Osteoblast (primary cell): ENCODE results near the gene KCNJ2. TPM values are rescaled to one million over a fixed set of nuclear protein-coding genes. Genes with fewer than 3 reads are reported as not detected.
A peak's percentile ranks its signal among the peaks of the same experiment; 100 is the strongest.

Experiments
- DNase-seq: peaks from one replicate; pipeline ENCODE4 v3.0.0; 2011; ENCODE audit warnings: low spot score, mixed read lengths; ENCODE audit not compliant: insufficient read length; ENCODE audit errors: missing footprints
- H2AFZ ChIP-seq: 2 replicates; pipeline ENCODE4 v1.6.0; 2011; ENCODE audit warnings: mild to moderate bottlenecking, low read length
- H3K27ac ChIP-seq: 2 replicates; pipeline ENCODE4 v1.5.1; 2011; ENCODE audit warnings: mild to moderate bottlenecking, low read depth, low read length, moderate library complexity
- H3K27me3 ChIP-seq: 2 replicates; pipeline ENCODE4 v1.6.0; 2012; ENCODE audit warnings: mild to moderate bottlenecking, control low read depth, inconsistent platforms, low read length, moderate library complexity; ENCODE audit not compliant: insufficient read depth
- H3K36me3 ChIP-seq: 2 replicates; pipeline ENCODE4 v1.5.1; 2011; ENCODE audit warnings: mild to moderate bottlenecking, low read length, control low read depth, moderate library complexity; ENCODE audit not compliant: insufficient read depth
- H3K4me1 ChIP-seq: 2 replicates; pipeline ENCODE4 v1.5.1; 2011; ENCODE audit warnings: mild to moderate bottlenecking, low read length, control low read depth, moderate library complexity; ENCODE audit not compliant: insufficient read depth
- H3K4me2 ChIP-seq: 2 replicates; pipeline ENCODE4 v1.6.0; 2011; ENCODE audit warnings: mild to moderate bottlenecking, low read length; ENCODE audit not compliant: insufficient read depth
- H3K4me3 ChIP-seq: fragments of 200-600 bp; sonication (generic); 3 replicates; pipeline ENCODE4 v1.5.1; 2012; ENCODE audit warnings: mild to moderate bottlenecking, low read length, inconsistent platforms; ENCODE audit not compliant: insufficient read depth
- H3K79me2 ChIP-seq: 2 replicates; pipeline ENCODE4 v1.6.0; 2012; ENCODE audit warnings: mild to moderate bottlenecking, low read length, control low read depth, inconsistent platforms; ENCODE audit not compliant: insufficient read depth
- H3K9me3 ChIP-seq: 2 replicates; pipeline ENCODE4 v1.5.1; 2011; ENCODE audit warnings: low read depth, low read length, control low read depth
- H4K20me1 ChIP-seq: 2 replicates; pipeline ENCODE4 v1.6.0; 2012; ENCODE audit warnings: mild to moderate bottlenecking, low read length, control low read depth; ENCODE audit not compliant: insufficient read depth
- total RNA-seq: library from RNA; depleted of rRNA; stranded (reverse); fragments of >200 nt; gene quantifications from 2 replicates; pipeline ENCODE4 v1.2.3, GENCODE V29; 2012
- TF ChIP-seq, protein P1 (sequence below): IDR thresholded peaks from 2 replicates; pipeline ENCODE4 v1.5.1; 2011; ENCODE audit warnings: mild to moderate bottlenecking, low read depth, low read length, moderate library complexity; ENCODE audit errors: extremely low read depth

The KCNJ2 gene
- total RNA-seq, 1 donor: 5.1 TPM

DNA sequence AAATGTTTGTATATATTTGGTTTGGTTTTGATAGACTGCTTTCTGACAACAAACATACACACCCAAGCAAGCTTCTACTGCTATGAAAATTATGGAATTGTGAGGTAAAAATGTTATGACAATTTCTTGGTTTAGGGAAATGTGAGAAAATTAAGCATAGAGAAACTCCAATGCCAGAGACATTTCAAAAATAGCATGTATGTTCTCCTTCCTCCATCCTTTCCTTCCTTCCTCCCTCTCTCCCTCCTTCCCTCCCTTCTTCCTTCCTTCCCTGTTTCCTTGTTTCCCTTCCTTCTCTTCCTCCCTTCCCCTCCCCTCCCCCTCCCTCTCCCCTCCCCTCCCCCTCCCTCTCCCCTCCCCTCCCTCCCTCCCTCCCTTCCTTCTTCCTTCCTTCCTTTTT is 14.9 kb downstream of the KCNJ2 start:
- Histone ChIP-seq H3K4me2 (no peak overlapping the region), H2AFZ (no peak overlapping the region), H3K36me3 (no peaks in the 10 kb centered on the region), H3K27me3 (no peaks in the 10 kb centered on the region), H3K4me1 (no peaks in the 10 kb centered on the region), H3K9me3 (no peaks in the 10 kb centered on the region), H3K4me3 (no peak overlapping the region), H4K20me1 (no peaks in the 10 kb centered on the region), H3K27ac (no peak overlapping the region), H3K79me2 (no peaks in the 10 kb centered on the region)
- DNase-seq: no peak
- TF ChIP-seq, protein P1, sequence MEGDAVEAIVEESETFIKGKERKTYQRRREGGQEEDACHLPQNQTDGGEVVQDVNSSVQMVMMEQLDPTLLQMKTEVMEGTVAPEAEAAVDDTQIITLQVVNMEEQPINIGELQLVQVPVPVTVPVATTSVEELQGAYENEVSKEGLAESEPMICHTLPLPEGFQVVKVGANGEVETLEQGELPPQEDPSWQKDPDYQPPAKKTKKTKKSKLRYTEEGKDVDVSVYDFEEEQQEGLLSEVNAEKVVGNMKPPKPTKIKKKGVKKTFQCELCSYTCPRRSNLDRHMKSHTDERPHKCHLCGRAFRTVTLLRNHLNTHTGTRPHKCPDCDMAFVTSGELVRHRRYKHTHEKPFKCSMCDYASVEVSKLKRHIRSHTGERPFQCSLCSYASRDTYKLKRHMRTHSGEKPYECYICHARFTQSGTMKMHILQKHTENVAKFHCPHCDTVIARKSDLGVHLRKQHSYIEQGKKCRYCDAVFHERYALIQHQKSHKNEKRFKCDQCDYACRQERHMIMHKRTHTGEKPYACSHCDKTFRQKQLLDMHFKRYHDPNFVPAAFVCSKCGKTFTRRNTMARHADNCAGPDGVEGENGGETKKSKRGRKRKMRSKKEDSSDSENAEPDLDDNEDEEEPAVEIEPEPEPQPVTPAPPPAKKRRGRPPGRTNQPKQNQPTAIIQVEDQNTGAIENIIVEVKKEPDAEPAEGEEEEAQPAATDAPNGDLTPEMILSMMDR: no peak

DNA sequence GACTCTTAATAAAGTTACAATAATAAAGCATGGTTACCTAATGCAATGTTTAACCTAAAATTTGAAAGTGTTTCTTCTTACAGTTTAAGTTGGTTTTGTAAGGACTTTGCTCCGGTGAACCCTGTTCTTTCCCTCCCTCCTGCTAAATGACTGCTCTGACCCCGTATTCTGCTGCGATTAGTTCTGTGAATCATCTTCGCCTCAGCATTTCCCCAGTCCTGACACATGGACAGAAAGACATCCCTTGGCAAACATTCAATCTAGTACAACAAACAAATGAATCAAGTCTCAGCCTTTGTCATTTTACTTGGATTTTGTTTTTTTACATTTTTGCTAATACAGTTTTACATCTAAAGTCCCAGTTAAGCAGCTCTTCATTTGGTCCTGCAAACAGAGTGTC is 15.4 kb downstream of the KCNJ2 start:
- TF ChIP-seq, protein P1: no peak

DNA sequence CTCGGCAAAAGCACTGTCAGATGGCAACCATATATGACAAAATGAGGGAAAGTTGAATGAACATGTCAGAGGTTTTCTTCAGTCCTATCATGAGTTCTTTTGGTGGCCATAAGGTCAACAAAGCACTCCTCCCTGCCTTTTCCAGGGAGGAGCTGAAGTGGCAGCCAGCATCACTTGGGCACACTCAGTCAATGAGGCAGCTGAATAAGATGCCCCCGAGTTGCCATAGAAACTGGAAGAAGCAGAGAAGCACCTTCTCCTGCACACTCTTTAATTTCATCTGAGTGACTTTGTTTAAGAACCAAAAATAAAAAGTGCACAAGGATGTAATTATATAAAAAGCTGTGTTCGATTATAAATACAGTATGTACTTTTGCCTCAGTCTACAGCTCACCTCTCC is 16.0 kb downstream of the KCNJ2 start:
- no peak overlapping the region for H2AFZ ChIP-seq

More for the DNA sequence above, 15.4 kb downstream of the KCNJ2 start:
- no peaks in the 10 kb centered on the region for H3K79me2 ChIP-seq
- peak overlapping the region; percentile 24 for H3K4me2 ChIP-seq
- no peak overlapping the region for H3K27ac ChIP-seq
- no peak for DNase-seq
- no peak overlapping the region for H3K4me3 ChIP-seq
- H3K27me3 ChIP-seq: no peaks in the 10 kb centered on the region
- H2AFZ ChIP-seq: no peak overlapping the region
- no peaks in the 10 kb centered on the region for H4K20me1 ChIP-seq
- no peaks in the 10 kb centered on the region for H3K36me3 ChIP-seq
- H3K9me3 ChIP-seq: no peaks in the 10 kb centered on the region
- H3K4me1 ChIP-seq: no peaks in the 10 kb centered on the region

DNA sequence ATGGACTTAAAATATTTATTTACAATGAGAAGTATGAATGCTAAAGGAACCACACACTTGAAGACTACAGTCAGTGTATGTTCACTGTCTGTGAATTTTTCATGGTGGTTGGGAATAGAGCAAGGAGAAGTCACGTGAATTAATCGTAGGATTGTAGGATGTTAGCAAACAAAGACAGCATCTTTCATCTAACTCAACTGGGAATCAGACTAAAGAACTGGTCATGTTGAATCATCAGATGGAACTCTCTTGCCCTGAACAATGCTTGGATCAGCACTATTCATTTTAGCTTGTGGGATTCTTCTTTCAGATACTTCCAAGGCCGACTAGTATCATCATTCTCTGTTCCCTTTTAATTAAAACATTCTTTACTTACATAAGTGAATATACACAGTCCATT is 18.1 kb downstream of the KCNJ2 start:
- no peak overlapping the region for H3K4me2 ChIP-seq
- no peak overlapping the region for H2AFZ ChIP-seq
- no peaks in the 10 kb centered on the region for H3K79me2 ChIP-seq
- no peaks in the 10 kb centered on the region for H3K27me3 ChIP-seq
- H3K4me1 ChIP-seq: no peaks in the 10 kb centered on the region
- no peaks in the 10 kb centered on the region for H3K9me3 ChIP-seq
- H3K4me3 ChIP-seq: no peak overlapping the region
- TF ChIP-seq, protein P1: no peak
- H4K20me1 ChIP-seq: no peaks in the 10 kb centered on the region
- DNase-seq: peak; percentile 56
- H3K27ac ChIP-seq: no peak overlapping the region
- no peaks in the 10 kb centered on the region for H3K36me3 ChIP-seq

More for the DNA sequence above, 16.0 kb downstream of the KCNJ2 start:
- no peak for DNase-seq
- H3K4me1 ChIP-seq: no peaks in the 10 kb centered on the region
- H3K27ac ChIP-seq: no peak overlapping the region
- H3K4me3 ChIP-seq: no peak overlapping the region
- no peak overlapping the region for H3K4me2 ChIP-seq
- no peaks in the 10 kb centered on the region for H3K36me3 ChIP-seq
- no peaks in the 10 kb centered on the region for H4K20me1 ChIP-seq
- H3K79me2 ChIP-seq: no peaks in the 10 kb centered on the region
- H3K27me3 ChIP-seq: no peaks in the 10 kb centered on the region
- H3K9me3 ChIP-seq: no peaks in the 10 kb centered on the region
- TF ChIP-seq, protein P1: no peak
